Measurements from ENCODE around the gene ATR. TPM values are rescaled to one million over a fixed set of nuclear protein-coding genes. Genes with fewer than 3 reads are reported as not detected.

Gene ATR
- total RNA-seq, 1 experiment from 2014 or later = 18.3 TPM

DNA sequence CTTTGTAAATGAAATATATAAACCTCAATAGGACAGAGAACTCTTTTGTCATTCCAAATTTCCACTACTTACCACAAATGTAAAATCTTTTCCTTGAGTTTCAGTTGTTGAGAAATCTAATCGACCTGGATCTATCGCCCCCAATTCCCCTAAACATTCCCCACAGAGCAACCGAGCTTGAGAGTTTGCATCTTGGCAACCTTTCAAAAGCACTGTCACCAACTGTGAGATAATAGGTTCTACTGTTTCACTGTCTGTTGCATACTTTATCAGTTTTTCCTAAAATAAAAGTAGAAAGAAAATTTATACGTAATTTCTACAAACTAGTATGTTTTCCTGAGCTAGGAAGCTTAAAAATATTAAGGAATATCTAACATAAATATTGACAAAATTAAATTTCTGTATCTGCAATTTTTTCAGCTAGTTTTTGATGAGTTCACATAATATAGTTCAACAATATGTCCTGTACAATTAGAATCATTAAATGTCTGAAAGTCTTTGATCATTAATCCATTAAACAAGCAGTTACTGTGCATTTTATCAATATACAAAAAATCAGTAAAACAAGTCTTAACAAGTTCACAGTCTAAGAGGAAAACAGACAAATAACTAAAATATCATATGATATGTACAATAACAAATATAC is 54.5 kb downstream of the ATR start:
- Histone ChIP-seq H3K4me3 (ENCODE audit: insufficient read depth, low read depth, low read length) (no peak overlapping the region), H3K27me3 (ENCODE audit: control insufficient read depth, insufficient read depth, low read length) (no peaks in the 10 kb centered on the region), H3K36me3 (replicated peaks; ENCODE audit: control insufficient read depth, insufficient read depth, low read length) (no peaks in the 10 kb centered on the region; the same call in 1 of the 2 replicates)
- no peak for DNase-seq

DNA sequence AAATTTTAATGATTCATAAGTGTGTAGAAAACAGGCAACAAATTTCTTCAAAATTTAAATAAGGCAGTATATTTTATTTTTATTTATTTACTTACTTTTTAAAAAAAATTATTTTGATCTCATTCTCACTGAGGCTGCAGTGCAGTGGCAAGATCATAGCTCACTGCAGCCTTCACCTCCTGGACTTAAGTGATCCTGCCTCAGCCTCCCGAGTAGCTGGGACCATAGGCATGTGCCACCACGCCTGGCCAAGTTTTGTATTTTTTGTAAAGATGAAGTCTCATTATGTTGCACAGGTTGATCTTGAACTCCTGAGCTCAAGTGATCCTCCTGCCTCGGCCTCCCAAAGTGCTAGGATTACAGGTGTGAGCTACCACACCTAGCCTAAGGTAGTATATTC is 69.5 kb downstream of the ATR start:
- Histone ChIP-seq H3K27me3 (ENCODE audit: control insufficient read depth, insufficient read depth, low read length) (no peaks in the 10 kb centered on the region), H3K4me3 (ENCODE audit: insufficient read depth, low read depth, low read length) (no peak overlapping the region), H3K36me3 (replicated peaks; ENCODE audit: control insufficient read depth, insufficient read depth, low read length) (no peaks in the 10 kb centered on the region)
- DNase-seq = no peak

DNA sequence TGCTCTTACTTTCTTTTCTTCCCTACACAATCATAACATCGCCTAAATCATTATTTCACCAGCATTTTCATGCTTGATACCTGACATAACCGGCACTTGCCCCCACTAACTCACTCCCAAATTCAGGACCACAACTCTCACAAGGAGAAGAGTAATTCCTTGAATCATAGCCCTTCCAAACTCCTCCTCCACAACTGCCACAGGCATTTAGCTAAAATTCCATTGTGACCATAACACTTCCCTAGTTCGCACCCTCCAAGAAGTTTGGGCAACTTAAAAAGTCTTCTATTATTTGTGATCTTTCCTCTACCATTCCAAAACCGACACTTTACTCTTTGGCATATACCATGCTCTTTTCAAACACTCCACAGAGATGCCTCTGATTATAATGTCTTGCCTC is 71.3 kb downstream of the ATR start:
- Histone ChIP-seq H3K27me3 (ENCODE audit: control insufficient read depth, insufficient read depth, low read length) (no peaks in the 10 kb centered on the region), H3K4me3 (ENCODE audit: insufficient read depth, low read depth, low read length) (no peak overlapping the region), H3K36me3 (replicated peaks; ENCODE audit: control insufficient read depth, insufficient read depth, low read length) (no peaks in the 10 kb centered on the region)
- DNase-seq = no peak

DNA sequence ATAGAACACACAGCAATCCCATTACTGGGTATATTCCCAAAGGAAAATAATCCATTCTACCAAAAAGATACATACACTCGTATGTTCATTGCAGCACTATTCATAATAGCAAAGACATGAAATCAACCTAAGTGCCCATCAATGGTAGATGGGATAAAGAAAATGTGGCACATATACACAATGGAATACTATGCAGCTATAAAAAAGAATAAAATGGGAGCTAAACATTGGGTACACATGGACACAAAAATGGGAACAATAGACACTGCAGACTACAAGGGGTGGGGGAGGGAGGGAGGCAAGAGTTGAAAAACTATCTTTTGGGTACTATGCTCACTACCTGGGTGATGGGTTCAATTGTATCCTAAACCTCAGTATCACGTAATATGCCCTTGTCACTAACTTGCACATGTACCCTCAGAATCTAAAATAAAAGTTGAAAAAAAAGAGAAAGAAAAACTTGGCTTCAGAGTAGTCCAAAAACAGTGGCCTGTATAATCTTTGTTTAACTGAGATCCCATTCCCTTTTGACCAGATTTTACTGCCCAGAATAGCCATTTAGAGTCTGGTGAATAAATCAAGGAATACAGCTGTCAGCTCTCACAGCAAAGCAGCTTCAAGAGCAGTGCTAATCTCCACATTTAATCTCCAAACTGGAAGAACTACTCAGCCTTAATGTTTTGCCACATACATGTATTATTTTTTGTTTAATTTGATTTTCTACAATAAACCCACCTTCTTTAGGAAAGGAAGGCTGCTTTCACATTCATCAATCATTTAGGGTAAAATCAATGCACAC is 76.1 kb downstream of the ATR start:
- no peak for DNase-seq
- Histone ChIP-seq H3K27me3 (ENCODE audit: control insufficient read depth, insufficient read depth, low read length) (no peaks in the 10 kb centered on the region), H3K4me3 (ENCODE audit: insufficient read depth, low read depth, low read length) (no peak overlapping the region)

DNA sequence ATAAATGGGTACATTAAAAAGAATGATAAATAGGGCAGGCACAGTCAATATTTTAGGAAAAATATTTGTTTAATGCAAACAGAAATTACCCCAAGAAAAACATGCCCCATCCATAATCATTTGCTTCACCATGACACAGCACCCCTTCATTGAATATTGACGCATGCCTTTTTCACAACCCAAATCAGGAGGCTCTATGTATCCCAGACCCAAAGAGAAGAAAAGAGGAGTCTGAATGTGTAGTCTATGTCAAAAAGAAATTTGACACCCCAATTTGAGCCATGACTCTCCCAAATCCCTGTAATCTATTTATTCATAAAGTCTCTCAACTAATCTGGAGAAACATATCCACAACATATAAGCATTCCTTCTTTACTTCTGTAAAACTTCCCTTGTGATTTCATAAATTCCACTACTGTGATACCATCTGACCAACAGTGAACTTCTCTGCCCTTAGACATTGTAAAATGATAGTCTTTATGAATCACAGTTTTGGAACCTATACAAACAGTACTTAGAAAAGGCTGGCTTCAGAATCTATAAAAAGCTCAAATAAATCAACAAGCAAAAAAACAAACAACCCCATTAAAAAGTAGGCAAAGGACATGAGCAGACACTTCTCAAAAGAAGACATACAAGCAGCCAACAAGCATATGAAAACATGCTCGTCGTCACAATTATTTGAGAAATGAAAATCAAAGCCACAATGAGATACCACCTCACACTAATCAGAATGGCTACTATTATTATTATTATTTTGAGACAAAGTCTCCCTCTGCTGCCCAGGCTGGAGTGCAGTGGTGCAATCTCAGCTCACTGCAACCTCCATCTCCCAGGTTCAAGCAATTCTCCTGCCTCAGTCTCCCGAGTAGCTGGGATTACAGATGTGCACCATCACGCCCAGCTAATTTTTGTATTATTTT is 77.3 kb downstream of the ATR start:
- no peaks in the 10 kb centered on the region for H3K36me3 ChIP-seq (replicated peaks; ENCODE audit: control insufficient read depth, insufficient read depth, low read length)
- H3K27me3 ChIP-seq (ENCODE audit: control insufficient read depth, insufficient read depth, low read length) = no peaks in the 10 kb centered on the region
- DNase-seq = no peak
- no peak overlapping the region for H3K4me3 ChIP-seq (ENCODE audit: insufficient read depth, low read depth, low read length)

More for the DNA sequence above, 76.1 kb downstream of the ATR start:
- no peaks in the 10 kb centered on the region for H3K36me3 ChIP-seq (replicated peaks; ENCODE audit: control insufficient read depth, insufficient read depth, low read length)

DNA sequence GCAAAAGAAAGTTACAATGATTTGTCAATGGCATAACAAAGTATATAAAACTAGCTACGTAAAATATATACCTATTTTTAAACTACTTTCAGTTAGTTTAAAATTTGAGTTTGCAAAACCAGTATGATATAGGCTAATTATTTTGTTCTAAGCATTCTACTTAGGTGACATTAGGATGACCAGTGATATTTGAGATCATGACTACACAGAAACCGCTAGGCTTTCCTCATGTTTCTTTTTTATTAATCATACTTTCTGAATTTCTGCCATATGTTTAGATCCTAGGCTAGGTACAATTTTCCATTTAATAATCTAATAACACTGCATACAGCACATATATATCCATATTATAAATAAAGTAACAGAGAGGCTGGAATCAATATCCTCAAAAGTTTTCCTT is 78.3 kb downstream of the ATR start:
- no peak for DNase-seq
- H3K27me3 ChIP-seq (ENCODE audit: control insufficient read depth, insufficient read depth, low read length) = no peaks in the 10 kb centered on the region
- no peaks in the 10 kb centered on the region for H3K36me3 ChIP-seq (replicated peaks; ENCODE audit: control insufficient read depth, insufficient read depth, low read length)
- no peak overlapping the region for H3K4me3 ChIP-seq (ENCODE audit: insufficient read depth, low read depth, low read length)

DNA sequence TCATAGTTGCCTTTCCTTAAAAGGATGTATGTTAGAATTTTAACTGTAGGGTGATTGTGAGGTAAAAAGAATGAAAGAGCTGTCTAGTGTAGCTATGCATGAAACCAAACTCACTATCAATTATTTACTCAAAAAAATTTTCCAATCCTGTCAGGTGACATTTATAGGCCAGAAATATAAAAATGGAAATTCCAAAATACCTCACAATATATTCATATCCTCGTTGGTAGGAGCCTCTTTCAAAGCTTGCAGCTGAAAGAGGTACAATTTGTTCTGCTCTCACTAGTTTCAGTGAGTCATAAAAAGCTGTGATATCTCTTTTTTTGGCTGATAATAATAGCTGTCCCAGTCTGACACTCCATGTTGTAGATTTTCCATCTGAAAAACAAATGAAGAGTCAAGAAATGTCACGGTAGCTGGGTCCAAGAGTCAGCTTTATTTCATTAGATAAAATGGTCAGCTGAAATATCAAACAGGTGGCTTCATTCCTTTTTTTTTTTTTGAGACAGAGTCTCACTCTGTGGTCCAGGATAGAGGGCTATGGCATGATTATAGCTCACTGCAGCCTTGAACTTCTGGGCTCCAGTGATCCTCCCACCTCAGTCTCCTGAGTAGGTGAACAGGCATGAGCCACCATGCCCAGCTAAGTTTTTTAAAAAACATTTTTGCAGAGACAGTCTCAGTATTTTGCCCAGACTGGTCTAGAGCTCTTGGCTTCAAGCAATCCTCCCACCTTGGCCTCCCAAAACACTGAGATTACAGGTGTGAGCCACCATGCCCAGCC is 79.9 kb downstream of the ATR start:
- Histone ChIP-seq H3K4me3 (ENCODE audit: insufficient read depth, low read depth, low read length) (no peak overlapping the region), H3K36me3 (replicated peaks; ENCODE audit: control insufficient read depth, insufficient read depth, low read length) (no peaks in the 10 kb centered on the region; the same call in 1 of the 2 replicates), H3K27me3 (ENCODE audit: control insufficient read depth, insufficient read depth, low read length) (no peaks in the 10 kb centered on the region)
- DNase-seq = no peak

DNA sequence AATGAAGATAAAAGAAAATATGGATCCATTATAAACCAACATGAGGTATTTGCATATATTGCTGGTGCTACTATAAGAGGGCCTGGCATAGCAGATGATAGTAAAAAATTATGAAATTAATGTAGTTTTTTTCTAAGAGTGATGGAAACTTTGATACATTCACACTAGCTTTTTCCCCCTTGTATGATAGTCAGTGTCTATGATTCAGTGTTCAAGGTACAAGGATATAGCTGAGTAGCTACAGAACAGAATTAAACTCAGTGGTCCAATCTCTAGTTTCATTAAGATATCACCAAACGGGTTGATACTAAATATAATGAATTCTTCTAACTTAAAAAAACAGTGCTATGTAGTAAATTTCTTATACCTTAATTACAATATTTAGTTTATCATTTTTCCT is 80.8 kb downstream of the ATR start:
- no peaks in the 10 kb centered on the region; the same call in 1 of the 2 replicates for H3K36me3 ChIP-seq (replicated peaks; ENCODE audit: control insufficient read depth, insufficient read depth, low read length)
- no peak overlapping the region for H3K4me3 ChIP-seq (ENCODE audit: insufficient read depth, low read depth, low read length)
- no peaks in the 10 kb centered on the region for H3K27me3 ChIP-seq (ENCODE audit: control insufficient read depth, insufficient read depth, low read length)
- DNase-seq = no peak

DNA sequence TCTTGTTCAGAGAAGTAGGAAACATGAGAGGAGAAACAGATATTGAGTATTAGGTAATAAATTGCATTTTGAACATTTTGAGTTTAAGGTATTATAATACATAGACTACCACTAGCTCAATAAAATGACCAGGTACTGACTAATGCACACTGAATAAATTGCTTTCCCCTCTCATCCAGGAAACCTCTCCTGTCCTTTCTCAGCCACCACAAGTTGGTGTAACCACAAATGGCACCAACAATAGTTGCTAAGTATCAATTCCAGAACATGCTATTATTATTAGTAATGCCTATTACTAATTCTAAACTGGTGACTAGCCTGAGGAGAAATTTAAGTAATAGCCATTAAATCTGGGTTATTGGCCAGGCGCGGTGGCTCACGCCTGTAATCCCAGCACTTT is 83.4 kb downstream of the ATR start:
- Histone ChIP-seq H3K4me3 (ENCODE audit: insufficient read depth, low read depth, low read length) (no peak overlapping the region), H3K36me3 (replicated peaks; ENCODE audit: control insufficient read depth, insufficient read depth, low read length) (no peaks in the 10 kb centered on the region; the same call in 1 of the 2 replicates), H3K27me3 (ENCODE audit: control insufficient read depth, insufficient read depth, low read length) (no peaks in the 10 kb centered on the region)
- DNase-seq = no peak

DNA sequence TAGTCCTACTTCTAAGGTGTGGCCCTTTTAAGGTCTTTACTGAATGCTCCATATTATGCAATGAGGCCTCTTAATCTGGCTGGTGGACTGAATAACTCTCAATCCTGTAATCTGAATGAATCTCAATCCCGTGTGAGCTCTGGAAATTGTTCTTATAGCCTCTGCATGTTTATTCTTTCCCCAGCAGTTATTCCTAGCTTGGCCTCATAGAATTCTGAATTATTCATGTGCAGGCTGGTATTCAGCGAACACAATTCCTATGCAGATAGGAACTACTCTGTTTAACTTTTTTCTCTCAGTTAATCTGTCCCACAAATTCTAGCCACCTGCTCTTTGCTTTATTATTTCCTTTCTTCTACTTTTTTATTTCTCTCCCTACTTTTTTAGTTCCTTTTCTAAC is 86.3 kb downstream of the ATR start:
- Histone ChIP-seq H3K36me3 (replicated peaks; ENCODE audit: control insufficient read depth, insufficient read depth, low read length) (no peaks in the 10 kb centered on the region; the same call in 1 of the 2 replicates), H3K4me3 (ENCODE audit: insufficient read depth, low read depth, low read length) (no peak overlapping the region), H3K27me3 (ENCODE audit: control insufficient read depth, insufficient read depth, low read length) (no peaks in the 10 kb centered on the region)
- no peak for DNase-seq

DNA sequence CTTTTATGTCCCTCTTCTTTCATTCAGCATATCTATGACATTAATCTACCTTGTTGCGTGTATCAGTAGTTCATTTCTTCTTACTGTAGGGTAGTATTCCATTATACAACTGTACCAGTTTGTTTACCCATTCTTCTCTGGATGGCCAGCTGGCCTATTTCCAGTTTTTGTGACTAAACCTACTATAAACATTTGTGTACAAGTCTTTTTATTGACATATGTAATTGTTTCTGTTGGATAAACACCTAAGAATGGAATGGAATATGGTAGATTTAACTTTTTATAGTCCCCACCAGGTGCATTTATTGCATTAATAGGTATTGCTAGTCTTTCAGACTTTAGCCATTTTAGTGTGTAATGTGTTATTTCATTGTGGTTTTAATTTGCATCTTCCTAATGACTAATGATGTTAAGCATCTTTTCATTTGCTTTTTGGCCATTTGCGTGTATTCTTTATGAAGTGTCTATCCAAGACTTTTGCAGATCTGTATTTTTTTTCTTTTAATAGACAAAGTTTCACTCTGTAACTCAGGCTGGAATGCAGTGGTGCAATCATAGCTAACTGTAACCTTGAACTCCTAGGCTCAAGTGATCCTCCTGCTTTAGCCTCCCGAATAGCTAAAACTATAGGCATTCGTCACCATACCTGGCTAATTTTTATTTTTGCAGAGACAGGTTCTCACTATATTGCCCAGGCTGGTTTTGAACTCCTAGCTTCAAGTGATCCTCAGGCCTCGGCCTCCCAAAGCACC is 88.8 kb downstream of the ATR start:
- H3K27me3 ChIP-seq (ENCODE audit: control insufficient read depth, insufficient read depth, low read length) = no peaks in the 10 kb centered on the region
- no peak for DNase-seq
- no peaks in the 10 kb centered on the region; the same call in 1 of the 2 replicates for H3K36me3 ChIP-seq (replicated peaks; ENCODE audit: control insufficient read depth, insufficient read depth, low read length)
- no peak overlapping the region for H3K4me3 ChIP-seq (ENCODE audit: insufficient read depth, low read depth, low read length)

DNA sequence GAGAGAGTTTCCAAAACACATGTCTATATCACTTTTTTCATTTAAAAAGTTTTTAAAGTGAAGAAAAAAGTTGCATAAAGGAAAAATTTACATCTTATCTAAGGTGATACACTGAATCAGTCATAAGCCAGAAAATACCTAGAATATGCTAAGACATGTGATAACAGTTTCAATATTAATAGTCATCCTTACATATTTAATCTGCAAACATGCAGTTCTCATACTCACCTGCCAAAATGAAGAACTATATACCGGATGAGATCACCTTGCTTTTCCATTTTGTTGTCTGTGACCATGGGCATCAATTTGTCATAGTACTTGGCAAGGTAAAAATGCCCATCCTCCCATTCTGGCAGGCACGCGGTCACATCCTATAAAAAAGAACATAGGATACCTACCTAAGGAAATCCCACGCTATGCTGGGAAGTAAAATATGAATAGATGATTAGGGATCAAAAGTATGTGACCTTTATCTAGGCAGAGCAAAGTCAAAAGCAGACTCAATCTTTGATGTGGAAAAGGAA is 93.6 kb downstream of the ATR start:
- no peak overlapping the region for H3K4me3 ChIP-seq (ENCODE audit: insufficient read depth, low read depth, low read length)
- H3K36me3 ChIP-seq (replicated peaks; ENCODE audit: control insufficient read depth, insufficient read depth, low read length) = no peaks in the 10 kb centered on the region; the same call in 1 of the 2 replicates
- no peak for DNase-seq
- no peaks in the 10 kb centered on the region for H3K27me3 ChIP-seq (ENCODE audit: control insufficient read depth, insufficient read depth, low read length)

DNA sequence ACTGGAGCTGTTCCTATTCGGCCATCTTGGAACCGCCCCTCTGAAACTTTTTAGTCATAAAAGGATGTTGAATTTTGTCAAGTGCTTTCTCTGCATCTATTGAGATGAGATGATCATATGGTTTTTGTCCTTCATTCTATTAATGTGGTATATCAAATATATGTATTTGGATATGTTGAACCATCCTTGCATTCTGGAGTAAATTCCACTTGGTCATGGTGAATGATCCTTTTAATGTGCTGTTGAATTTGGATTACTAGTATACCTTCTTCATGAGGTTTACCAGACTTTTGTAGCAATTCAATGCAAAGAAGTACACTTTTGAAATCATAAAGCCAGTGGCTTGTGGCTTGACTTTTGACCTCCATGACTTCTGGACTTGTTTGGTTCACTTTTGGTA is 97.3 kb downstream of the ATR start:
- no peak overlapping the region for H3K4me3 ChIP-seq (ENCODE audit: insufficient read depth, low read depth, low read length)
- no peak for DNase-seq
- H3K27me3 ChIP-seq (ENCODE audit: control insufficient read depth, insufficient read depth, low read length) = no peaks in the 10 kb centered on the region
- H3K36me3 ChIP-seq (replicated peaks; ENCODE audit: control insufficient read depth, insufficient read depth, low read length) = no peaks in the 10 kb centered on the region; the same call in 1 of the 2 replicates

Measured in H7 (cell line).